PFSK-1 (cell line): ENCODE measurements around the gene BCL2.

Experiments
- FOXP2 ChIP-seq: optimal IDR thresholded peaks from 2 replicates; pipeline ENCODE3; 2011; ENCODE audit warnings: borderline replicate concordance, control low read depth, inconsistent platforms; ENCODE audit not compliant: insufficient read depth; ENCODE audit errors: extremely low read length, extremely low read depth
- POLR2AphosphoS5 ChIP-seq: IDR thresholded peaks from 2 replicates; pipeline ENCODE4 v1.6.1; 2012; ENCODE audit warnings: low read depth, mild to moderate bottlenecking, control low read depth, low read length, moderate library complexity
- REST ChIP-seq, 2 experiments: IDR thresholded peaks; 2 replicates each; pipeline versions ENCODE4 v1.6.1 to v1.8.0; 2011 to 2012; ENCODE audit warnings: low read depth in 2 of 2, low read length in 2 of 2, control low read depth in 1 of 2, inconsistent platforms in 1 of 2, mild to moderate bottlenecking in 1 of 2, moderate library complexity in 1 of 2; ENCODE audit not compliant: insufficient read depth in 1 of 2
- SIN3A ChIP-seq: IDR thresholded peaks from 2 replicates; pipeline ENCODE4 v1.6.1; 2012; ENCODE audit warnings: mild to moderate bottlenecking, low read length, moderate library complexity, borderline replicate concordance; ENCODE audit not compliant: insufficient read depth
- TAF1 ChIP-seq: IDR thresholded peaks from 2 replicates; pipeline ENCODE4 v1.6.1; 2012; ENCODE audit warnings: low read length, control low read depth, borderline replicate concordance; ENCODE audit not compliant: insufficient read depth

GRCh38 chr18:63140038-63140450 is 179.5 kb downstream of the BCL2 start:
- TF ChIP-seq POLR2AphosphoS5 (no peak), REST (IDR thresholded peaks at IDR 0.05; ENCODE audit: insufficient read depth in 1 of 2, low read depth in 2 of 2, low read length in 2 of 2) (no peak), FOXP2 (no peak), TAF1 (no peak), SIN3A (no peak)
